HG03159 (cell line): ENCODE data around the gene SARDH.
"Not testable (repeated sequence)": the region's sequence is repeated elsewhere in the genome, so short reads cannot be mapped to it uniquely, and the experiment has no call there.

ENCODE experiments used
- ATAC-seq: cut with Tn5 transposase; IDR thresholded peaks from one replicate; pipeline ENCODE4 v1.9.1; 2021; ENCODE audit warnings: mild to moderate bottlenecking, moderate library complexity; ENCODE audit not compliant: unreplicated experiment

SARDH gene

GRCh38 chr9:133635533-133636531, 102.3 kb downstream of the SARDH start, which contains the start of gene DBH:
DBH (plus strand) TSS chr9:133636363; CDS start chr9:133636372, 9 bp downstream.
- ATAC-seq: no peak

DNA sequence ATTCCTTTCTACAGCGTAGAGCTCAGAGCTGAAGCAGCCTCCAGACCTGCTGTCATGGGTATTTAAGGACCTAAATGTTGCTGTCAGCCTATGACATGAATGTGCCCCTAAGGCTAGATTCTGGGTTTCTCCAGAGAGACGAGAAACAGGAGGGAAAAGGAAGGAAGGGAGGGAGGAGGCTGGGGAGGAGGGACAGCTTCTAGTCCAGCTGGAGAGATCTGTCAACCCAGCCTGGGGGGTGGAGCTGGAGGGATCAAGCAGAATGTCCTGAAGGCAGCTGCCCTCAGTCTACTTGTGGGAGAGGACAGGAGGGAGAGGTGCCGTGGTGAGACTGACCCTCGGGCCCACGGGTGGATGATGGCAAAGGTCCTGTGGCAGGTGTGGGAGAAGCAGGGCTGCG, 103.1 kb downstream of the SARDH start:
- no peak for ATAC-seq

GRCh38 chr9:133634081-133634691, 104.0 kb downstream of the SARDH start:
- ATAC-seq: no peak

DNA sequence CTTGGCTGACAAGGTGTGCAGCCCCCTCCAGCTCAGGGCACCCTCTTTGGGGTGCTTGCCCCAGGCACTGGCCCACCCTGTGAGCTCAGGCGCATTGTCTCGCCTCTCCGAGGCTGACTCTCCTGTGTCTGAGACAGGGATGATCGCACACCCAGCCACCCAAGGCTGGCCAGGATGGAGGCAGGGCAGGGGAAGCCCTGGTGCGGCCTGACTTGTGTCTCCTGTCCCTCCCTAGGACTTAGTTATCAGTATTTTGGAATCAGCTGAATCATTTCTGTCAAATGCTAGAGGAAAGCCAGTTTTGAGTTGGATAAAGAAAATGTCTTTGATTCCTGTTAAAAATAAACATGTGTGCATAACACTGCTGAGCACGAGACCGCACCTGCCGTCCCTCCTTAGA, 104.5 kb downstream of the SARDH start:
- ATAC-seq: no peak

DNA sequence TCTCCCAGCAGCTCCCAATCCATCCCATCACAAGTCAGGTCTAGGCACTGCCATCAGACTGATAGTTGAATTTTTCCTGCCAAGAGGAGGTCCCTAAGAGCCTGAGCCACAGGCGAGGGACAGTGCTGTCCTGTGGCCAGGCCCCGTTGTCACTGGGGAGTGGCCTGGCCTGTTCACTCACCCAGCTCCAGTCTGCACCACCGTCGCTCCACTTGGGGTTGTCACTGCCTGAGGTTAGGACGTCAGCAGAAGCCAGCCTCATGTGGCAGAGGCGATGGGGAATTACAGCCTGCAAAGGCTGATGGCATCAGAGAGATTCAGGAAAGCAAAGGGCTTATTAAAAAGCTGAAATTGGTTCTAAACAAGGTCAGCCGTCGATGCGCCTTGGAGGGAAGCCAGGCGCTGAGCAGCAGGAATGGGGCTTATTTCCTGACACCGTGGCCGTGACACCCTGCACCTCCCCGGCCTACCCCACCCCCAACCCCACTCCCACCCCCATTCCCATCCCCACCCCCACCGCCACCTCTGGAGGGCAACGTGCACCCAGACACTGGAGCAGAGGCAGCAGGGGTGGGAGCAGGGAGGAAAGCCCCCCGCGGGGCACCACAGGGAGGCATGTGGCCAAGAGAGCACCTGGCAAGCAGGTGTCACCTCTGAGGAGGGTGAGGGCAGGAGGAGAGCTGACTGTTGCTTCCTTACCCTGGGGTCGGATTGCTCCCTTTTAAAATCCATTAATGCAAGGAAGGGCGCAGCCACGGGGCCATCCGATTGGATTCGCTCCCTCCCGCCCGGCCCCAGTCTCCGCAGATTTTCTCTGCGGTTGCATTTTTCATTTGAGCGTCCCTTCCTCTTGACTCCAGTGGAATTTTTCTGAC, 105.1 kb downstream of the SARDH start:
- no peak for ATAC-seq

DNA sequence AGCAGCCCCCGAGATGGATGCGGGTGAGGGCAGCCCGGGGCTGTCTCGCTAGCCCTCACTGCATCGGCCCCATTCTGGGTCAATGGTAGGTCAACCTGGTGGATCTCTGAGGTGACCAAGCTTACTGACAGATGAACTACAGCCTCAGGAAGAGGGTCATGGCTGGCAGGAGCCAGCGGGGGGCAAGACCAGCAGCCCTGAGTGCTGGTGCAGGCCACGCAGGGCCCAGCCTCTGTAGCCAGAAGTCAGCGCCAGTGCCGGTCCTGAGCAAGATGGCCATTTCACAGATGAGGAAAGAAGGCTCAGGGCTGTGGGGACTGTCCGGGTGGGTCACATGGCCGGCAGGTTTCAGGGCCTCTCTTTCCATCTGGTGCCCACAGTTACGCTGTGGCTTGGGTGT, 107.0 kb downstream of the SARDH start:
- ATAC-seq: no peak

- ATAC-seq: no peak
These were observed 108.7 kb downstream of the SARDH start for GRCh38 chr9:133629221-133630110.

DNA sequence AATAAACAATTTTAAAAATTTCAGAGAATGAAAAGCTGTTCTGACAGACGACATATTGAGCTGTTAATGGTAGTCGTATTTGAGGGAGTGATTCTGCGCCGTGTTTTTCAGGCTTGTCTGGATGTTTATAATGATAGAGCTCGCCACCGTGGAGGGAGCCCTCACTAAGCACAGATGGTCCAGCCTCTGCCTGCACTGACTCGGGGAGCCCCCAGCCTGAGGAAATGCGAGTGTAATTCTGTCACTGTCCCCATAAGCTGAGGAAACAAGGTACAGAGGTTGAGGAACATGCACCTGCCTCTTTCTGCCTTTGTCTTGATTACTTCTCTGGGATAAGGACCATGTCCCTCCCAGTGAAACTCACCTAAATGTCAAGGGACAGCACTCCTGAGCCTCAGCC, 109.4 kb downstream of the SARDH start:
- ATAC-seq: no peak

DNA sequence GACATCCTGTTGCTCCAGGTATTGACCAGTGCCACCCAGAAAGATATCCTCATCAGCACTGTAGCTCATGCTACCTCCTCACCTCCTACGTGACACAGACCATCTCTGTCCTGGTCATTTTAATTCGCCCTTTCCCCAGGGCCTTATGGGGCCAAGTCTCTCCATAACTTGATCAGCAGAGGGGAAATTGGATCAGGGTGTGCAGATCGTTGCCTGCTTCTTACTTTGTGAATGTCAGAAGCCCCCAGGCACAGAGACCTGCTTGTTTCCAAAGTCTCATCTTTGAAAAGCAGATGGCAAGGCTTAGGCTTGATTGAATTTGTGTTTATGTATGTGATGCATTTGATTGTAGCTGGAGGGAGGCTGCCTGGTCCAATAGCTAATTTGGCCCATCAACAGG, 110.8 kb downstream of the SARDH start:
- ATAC-seq: no peak

DNA sequence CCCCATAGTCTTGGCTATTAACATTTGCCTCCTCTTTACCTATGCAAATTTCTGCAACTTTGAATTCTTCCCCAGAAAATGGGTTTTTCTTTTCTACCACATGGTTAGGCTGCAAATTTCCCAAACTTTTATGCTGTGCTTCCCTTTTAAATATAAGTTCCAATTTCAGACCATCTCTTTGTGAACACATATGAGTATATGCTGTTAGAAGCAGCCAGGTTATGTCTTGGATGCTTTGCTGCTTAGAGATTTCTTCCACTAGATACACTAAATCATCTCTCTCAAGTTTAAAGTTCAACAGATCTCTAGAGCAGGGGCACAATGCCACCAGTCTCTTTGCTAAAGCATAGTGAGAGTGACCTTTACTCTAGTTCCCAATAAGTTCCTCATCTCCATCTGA, 112.1 kb downstream of the SARDH start:
- not testable (repeated sequence) for ATAC-seq

DNA sequence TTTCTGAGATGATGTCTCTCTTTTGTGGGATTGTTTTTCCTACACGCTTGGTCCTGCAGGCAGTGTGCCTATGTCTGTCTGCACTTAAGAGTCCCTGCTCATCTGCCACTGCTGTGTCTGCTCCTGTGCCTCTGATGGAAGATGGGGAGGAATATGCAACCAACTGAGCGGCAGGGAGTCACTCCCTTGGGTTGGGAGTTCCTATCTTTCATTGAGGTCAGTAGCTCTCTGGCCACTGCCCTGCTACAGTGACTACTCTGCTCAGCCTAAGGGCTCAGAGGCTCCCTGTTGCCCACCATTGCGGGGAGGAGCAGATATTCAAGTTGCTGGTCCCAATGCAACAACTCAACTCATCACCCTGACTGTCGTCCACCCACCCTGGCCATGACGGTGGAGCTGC, 115.6 kb downstream of the SARDH start:
- no peak for ATAC-seq

DNA sequence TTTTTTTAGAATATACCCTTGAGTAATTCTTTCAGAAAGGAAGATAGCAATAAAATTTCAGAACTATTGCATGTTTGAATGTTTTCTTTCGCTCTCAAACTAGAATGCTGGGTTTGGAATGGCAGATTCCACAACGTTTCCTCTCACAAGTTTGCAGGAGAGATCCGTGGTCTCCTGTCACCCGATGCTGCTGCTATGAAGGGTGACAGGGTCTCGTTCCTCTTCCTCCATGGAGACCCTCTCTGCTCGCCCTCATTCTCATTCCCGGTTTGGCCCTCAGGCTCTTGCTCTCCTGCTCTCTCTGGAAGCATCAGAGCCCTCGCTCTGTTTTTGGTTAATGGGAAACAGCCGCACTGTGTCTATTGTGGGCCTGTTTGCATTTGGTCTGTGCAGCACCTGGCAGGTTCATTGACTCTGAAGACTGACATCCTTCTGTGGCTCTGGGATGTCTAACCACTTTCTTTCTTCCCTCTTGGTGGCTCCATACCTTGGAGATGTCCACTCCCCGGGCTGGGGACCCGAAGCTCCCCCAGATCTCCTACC, 116.4 kb downstream of the SARDH start:
- ATAC-seq: no peak

DNA sequence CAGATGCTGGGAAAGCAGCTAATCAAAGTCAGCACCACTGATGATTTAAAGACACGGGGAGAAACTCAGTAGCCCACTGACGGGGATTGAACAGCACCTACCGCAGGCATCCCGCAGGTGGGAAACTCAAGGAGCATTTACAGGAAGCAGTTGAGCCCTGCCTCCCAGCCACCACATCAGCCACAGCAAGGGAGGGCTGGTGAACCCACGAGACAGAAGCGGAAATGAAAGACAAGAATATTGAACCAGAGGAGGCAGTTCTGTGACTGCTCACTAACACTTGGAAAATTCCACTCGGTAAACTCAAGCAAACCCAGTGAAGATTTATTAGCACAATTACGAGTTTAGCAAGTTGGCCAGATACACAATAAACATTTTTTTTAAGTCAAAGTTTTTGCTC, 118.4 kb downstream of the SARDH start:
- no peak for ATAC-seq

DNA sequence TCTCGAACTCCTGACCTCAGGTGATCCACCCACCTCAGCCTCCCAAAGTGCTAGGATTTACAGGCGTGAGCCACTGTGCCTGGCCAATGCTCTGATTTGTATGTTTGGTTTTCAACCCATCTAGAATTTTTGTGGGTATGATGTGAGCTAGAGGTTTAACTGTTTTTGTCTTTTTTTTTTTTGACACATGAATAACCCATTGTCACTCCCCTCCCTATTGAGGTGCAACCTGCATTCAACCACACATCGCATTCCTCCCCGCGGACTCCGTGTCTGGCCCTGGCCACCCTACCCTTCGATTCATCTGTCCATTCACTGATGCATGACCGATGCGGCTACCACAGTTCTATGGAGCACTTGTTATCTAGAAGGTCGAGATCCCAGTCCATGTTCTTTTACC, 119.4 kb downstream of the SARDH start:
- ATAC-seq: no peak

- no peak for ATAC-seq
These were observed 121.3 kb downstream of the SARDH start for GRCh38 chr9:133616643-133617405.

GRCh38 chr9:133615606-133616188, 122.5 kb downstream of the SARDH start:
- no peak for ATAC-seq

DNA sequence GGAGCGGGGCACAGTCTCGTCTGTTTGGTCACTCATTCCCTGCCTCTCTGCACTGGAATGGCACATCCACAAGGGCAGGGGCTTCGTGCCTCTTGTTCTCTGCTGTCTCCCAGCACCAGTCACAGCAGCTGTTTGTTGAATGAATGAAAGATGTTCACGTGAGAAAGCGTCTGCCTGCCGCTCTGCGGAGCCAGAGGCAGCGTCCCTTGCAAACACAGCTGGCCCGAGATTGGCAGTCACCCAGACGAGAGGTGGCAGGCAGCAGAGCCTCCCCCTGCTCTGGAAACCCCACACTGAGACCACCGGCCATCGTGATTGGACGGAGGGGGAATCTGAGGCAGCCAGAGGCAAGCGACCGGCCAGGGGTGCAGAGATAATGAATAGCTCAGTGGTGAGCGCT, 123.0 kb downstream of the SARDH start:
- ATAC-seq: no peak

DNA sequence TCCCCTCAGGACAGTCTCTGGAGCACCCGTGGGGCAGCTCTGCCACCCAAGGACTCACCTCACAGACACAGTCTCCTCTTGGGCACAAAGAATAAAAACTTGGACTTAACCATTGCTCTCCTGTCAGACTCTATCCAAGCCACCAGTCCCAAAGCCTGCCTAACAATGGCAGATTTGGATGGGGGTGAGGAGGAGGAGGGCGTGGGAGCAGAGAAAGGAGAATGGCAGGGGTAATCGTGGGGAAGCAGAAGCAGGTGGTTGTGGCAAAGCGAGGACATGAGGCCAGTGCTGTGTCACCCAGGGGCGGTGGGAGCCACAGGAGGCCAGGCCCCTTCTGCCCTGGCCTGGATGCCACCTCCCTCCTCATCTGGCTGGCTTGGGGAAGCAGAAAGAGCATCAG, 123.5 kb downstream of the SARDH start:
- ATAC-seq: no peak

DNA sequence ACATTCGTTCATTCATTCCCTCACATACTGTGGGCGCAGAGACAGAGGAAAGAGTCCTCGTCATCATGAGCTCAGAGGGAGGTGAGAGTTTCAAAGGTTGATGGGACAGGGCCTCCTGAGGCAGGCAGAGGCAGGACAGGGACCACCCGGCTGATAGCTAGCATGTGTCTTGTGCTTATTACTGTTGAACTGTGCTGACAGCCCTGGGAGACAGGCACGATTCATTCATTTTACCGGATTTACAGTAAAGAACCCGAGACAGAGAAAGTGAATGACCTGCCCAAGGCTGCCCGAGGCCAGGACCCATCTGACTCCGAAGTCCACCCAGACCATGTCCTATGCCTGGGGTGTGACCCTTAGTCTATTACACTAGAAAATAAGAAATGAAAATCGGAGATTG, 124.1 kb downstream of the SARDH start:
- ATAC-seq: no peak
